GM18505 (cell line): ENCODE results near the gene GBA2.

ENCODE experiments used
- ATAC-seq: cut with Tn5 transposase; IDR thresholded peaks from one replicate; pipeline ENCODE4 v1.9.1; 2021; ENCODE audit not compliant: unreplicated experiment
- POLR2A ChIP-seq: IDR thresholded peaks from 4 replicates; pipeline ENCODE4 v1.6.1; 2011; ENCODE audit warnings: borderline replicate concordance; ENCODE audit not compliant: insufficient read depth, insufficient read length; ENCODE audit errors: extremely low read depth

GBA2 gene

GRCh38 chr9:35726931-35727330 is 22.1 kb downstream of the GBA2 start:
- no peak for TF ChIP-seq POLR2A
- ATAC-seq: no peak

DNA sequence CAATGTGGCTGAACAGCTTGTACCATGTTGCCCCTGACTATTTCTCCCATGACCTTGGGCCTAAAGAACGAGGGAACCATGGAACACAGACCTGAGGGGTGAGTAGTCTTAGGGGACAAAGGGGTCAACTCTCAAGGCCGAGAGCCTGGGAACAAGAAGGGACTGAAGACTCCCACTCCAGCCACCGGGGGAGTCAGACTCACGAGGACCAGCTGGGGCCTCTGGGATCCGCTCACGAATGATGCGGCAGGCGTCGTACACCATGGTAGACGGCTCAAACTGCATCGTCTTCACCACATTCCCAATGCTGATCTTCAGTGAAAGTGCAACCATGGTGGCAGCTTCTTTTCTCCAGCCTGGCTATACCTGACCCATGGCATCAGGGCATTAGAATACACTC is 23.7 kb downstream of the GBA2 start:
- TF ChIP-seq POLR2A: no peak
- ATAC-seq: no peak

DNA sequence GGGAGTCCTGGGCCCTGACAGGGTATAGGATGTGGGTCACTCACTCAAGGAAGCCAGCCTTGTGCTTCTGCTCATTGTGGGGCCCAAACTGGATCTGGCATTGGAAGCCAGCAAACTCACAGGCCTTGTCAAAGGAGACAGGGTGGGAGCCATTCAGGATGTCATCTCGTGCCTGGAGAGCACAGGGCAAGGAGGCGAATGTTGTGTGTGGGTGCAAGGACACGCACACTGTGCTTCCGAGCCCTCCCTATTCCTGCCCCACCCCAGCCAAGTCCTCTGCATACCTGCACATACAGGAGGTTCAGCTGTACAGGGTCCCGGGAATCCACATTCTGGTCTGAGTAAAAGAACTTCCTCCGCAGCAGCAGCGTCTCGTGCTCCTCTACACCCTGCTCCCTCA is 25.1 kb downstream of the GBA2 start:
- ATAC-seq: no peak
- no peak for TF ChIP-seq POLR2A

- no peak for TF ChIP-seq POLR2A
- no peak for ATAC-seq
These were observed 25.6 kb downstream of the GBA2 start for GRCh38 chr9:35723426-35723825.

GRCh38 chr9:35719546-35719945 is 29.5 kb downstream of the GBA2 start:
- no peak for ATAC-seq
- no peak for TF ChIP-seq POLR2A

DNA sequence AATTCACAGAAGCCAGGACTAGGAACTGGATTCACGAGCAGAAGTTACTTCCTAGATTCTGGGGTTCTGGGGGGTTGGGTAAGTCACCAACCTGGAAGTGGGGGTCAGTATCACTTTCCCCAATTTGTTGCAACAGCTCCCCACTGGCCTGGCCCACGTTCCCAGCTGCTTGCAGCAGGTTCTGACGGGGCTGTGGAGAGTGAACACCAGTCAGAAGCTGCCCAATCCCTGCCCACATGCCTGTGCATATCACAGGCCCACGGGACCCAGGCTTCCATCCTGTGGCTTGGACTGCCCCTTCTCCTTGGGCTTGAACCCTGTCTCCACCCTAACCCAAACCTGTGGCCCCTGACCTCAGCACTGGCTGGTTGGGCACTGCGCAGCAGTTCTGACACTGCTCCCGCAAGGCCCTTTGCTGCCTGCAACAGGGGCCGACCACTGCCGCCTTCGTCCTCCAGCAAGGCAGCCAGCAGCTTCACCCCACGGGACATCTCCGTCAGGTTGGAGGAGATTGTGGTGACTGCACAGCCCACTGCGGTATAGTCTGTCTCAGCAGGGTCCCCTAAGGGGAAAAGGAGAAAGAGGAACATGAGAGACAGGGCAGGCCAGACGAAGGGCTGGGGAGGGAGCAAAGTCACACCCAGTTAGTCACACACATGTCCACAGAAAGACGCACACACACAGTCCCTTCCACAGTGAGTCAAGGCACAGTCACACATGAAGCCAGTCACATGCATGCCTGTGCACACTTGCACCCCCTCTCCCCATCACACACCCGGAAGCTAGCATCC is 30.1 kb downstream of the GBA2 start:
- no peak for ATAC-seq
- TF ChIP-seq POLR2A: no peak

- TF ChIP-seq POLR2A: no peak
- no peak for ATAC-seq
These were observed 31.7 kb downstream of the GBA2 start for GRCh38 chr9:35717132-35717870.

DNA sequence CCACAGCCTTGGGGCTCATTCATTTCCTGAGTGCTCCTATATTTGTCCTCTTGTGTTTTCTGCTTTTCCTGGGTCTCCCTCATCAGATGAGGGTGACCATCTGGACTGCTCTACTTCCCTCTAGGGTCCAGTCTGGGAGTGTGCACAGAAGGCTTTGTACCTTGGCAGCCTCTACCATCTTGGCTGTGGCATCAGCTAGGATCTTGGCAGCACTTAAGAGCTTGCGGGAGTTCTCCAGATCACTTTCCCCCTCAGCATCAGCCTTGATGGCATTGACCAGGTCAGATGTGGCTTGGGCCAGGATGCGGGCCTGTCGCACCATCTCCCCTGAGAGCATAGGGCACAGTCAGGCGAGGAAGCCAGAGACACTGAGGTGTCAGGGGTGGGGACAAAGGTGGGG is 32.8 kb downstream of the GBA2 start:
- ATAC-seq: no peak
- no peak for TF ChIP-seq POLR2A

DNA sequence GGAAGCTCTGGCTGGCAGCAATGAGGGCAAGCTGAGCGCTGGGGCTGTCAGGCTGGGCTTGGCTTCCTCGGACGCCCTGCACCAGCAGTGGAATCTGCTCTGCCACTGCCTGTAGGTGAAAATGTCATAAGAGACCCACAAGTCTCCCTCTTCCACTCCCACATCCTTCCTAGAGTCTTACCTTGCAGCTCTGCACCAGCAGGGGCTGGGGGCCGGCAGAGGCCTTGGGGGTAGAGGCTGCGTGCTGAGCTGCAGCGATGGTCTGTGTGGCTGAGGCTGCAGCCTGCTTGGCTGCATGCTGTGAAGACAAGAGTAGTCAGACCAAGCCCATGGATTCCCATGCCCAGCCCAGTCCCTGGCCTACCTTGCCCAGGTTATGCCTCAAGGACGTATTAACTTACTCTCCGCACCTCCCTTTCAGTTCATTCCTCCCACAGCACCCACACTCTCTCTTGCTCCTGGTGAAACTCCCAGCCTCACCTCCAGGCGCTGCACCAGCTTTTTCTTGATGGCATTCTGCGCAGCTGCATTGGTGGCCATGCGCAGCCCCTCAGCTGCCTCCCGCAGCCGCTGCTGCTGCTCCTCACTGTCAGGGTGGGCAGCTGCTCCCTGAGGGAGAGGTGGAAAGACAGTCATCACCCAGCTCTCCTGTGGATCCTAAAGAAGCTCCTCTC is 34.3 kb downstream of the GBA2 start:
- no peak for ATAC-seq
- TF ChIP-seq POLR2A: no peak

GRCh38 chr9:35714123-35714522 is 34.9 kb downstream of the GBA2 start:
- no peak for TF ChIP-seq POLR2A
- no peak for ATAC-seq

GRCh38 chr9:35713578-35713977 is 35.5 kb downstream of the GBA2 start:
- TF ChIP-seq POLR2A: no peak
- ATAC-seq: no peak

DNA sequence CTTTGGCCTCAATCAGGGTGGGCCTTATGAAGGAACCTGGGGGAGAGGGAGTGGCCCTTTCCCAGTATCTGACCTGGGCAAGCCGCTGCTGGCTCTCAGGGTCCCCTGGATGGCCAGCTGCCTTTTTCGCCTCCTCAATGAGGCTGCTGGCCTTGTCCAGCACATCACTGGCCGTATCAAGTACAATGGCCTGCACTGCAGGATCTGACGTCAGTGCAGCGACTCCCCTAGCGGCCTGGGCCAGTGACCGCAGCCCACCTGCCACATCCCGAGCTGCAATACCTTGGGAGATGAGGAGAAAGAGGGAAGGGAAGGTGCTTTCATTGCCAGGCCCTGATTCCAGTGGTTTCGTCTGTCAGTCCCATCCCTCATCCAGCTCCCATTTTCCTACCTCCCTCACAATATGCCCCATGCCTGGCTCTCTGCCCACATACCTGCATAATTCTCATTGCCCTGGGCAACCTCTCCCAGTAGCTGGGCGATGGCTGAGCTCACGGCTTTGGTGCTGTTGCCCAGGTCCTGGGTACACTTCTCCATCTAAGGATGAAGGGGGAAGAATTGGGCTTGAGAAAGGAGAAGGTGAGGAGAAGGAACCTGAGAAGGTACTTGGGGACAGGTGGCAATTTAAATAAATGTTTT is 36.1 kb downstream of the GBA2 start:
- TF ChIP-seq POLR2A: no peak
- ATAC-seq: no peak

DNA sequence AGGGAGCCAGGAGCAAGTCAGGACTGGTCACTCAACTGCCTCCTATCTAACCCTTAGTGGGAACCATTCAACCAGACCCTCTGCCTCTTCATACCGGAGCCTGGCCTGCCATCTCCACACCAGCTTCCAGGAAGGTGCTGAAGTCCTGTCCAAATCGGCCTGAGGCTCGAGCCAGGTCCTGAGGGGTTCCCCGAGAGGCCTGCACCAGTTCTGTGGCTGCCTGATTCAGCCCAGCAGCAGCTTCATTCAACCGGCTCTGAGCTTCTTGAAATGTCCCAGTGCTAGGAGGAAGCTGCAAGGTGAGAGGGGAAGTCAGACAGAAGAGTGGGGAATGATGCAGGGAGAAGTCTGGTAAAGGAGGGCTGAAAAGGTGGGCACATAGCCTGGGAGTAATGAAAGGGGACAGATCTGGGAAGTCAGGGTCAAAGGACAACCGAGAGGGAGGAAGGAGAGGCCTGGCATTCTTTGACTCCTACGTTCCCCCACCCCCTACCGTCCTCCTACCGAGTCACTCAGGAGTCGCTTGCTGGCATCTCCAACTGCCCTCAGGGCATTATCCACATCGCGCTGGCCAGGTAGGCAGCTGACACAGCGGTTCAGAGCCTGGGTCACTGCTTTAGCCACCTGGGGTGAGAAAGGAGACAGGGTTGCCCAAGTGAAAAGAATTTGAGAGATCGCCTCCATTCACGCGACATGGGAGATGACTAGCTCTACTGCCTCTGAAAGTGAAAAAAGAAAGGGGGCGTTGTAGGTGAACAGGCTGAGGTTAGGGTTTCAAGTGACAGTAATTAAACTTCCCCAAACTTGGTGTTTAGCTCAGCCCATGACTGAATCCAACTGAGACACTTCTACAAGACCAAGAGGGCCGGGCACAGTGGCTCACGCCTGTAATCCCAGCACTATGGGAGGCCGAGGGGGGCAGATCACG is 37.3 kb downstream of the GBA2 start:
- no peak for ATAC-seq
- no peak for TF ChIP-seq POLR2A

GRCh38 chr9:35710818-35711500 is 38.1 kb downstream of the GBA2 start:
- no peak for ATAC-seq
- TF ChIP-seq POLR2A: no peak
